Measurements from ENCODE around the gene OBP2B. TPM values are rescaled to one million over a fixed set of nuclear protein-coding genes. Genes with fewer than 3 reads are reported as not detected.
A peak's percentile ranks its signal among the peaks of the same experiment; 100 is the strongest.

Gene OBP2B
- total RNA-seq, 1 experiment from 2014 or later: not detected

DNA sequence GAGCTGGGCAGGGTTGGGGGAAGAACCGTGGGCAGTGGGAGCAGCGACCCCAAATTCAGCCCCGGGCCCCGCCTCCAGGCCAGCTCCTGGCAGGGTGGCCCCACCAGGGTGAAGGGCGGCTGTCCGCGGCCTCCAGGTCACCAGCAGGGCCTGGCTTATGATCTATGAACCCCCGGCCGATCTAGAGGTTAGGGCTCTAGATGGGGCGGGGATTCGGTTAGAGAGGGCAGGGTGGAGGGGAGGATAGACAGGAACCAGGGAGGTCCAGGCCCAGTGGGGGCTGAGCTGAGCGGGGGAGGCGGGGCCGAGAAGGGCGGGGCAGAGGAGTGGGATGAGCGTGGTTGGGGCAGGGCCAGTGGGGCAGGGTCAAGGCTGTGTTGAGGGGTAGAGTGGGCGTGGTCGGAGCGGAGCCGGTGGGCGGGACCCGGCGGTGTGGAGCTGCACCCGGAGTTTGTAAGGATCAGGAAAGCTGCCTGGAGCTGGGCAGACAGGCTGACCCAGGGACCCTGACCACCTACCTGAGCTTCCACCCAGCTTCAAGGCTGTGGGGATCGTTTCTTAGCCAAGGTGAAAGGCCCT, 29.3 kb upstream of the OBP2B start:
- no peaks in the 10 kb centered on the region for H3K27me3 ChIP-seq (ENCODE audit: control insufficient read depth, insufficient read depth, low read length)
- intact Hi-C loops (cut with micrococcal nuclease; ENCODE audit: unreplicated experiment): no loop called here
- ATAC-seq: peak; percentile 94
- no peak for DNase-seq (ENCODE audit: low read depth, low spot score)
- no peaks in the 10 kb centered on the region for H3K9me3 ChIP-seq (ENCODE audit: control insufficient read depth, insufficient read depth, low read depth, low read length)
- H3K4me3 ChIP-seq (ENCODE audit: low read depth in 2 of 2, low read length in 2 of 2): peak overlapping the region; percentile 43 to 67
- TF ChIP-seq REST (IDR thresholded peaks at IDR 0.05; ENCODE audit: insufficient read depth in 1 of 2, low read depth in 2 of 2, low read length in 1 of 2) (no peak), CTCF (IDR thresholded peaks at IDR 0.05) (no peak), SIN3A (IDR thresholded peaks at IDR 0.05; ENCODE audit: borderline replicate concordance, insufficient read depth, low read depth, low read length) (no peak), TCF7L2 (IDR thresholded peaks at IDR 0.05; ENCODE audit: low read depth, low read length) (no peak), POLR2AphosphoS5 (IDR thresholded peaks at IDR 0.05; ENCODE audit: low read depth, low read length) (no peak)
- no peaks in the 10 kb centered on the region for H3K4me1 ChIP-seq (ENCODE audit: control insufficient read depth, insufficient read depth, low read length)
- no peaks in the 10 kb centered on the region for H3K36me3 ChIP-seq (ENCODE audit: control insufficient read depth, insufficient read depth, low read length)
- in situ Hi-C loops (cut with HindIII; ENCODE audit: low pct_unique_long_range_greater_than_20kb, low sequenced_read_pairs): no loop called here
- POLR2A ChIA-PET: interaction anchor here (0.6 kb wide), 1 partner anchor 110 kb away, joined by 4 read pairs; no protein-coding TSS in a partner anchor
- H3K27ac ChIP-seq (ENCODE audit: low read length): peak overlapping the region; percentile 74
- no TSS peak for BruUV-seq (replicated peaks)
- CTCF ChIA-PET: interaction anchor here (0.5 to 1.7 kb wide), 4 partner anchors 20 to 52 kb away, joined by 3 to 7 read pairs (median 4); no protein-coding TSS in a partner anchor

DNA sequence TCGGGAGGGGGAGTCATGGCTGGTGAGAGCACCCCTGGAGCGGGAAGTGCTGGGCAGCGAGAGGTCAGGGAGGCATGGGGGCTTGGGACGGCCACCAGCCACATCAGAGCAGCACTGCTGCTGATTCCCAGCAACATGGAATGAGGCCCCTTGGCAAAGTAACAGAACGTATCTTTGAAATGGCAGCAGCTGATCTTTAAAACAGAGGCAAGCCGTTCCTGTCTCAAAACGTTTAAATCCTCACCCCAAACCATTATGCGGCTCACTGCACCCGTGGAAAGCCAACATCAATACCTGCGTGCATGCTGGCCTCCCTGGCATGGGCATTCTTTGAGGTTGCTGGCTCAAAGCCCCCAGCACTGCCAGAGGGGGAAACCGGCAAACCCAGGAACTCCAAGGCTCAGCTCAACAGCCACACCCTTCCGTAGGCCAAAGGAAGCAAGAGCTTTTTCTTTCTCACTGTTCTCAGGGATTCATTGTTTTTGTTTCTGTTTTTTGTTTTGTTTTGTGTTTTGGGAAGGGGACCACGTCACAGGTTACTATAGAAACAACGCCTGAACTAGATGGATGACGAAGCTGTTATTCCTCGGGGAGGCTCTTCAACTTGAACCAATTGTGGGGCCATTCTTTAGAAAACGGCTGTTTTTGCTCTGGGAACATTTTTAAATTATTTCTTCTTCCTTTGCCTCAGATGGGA, 28.1 kb upstream of the OBP2B start:
- no peak for ATAC-seq
- POLR2A ChIA-PET: no interaction called here
- no peak for DNase-seq (ENCODE audit: low read depth, low spot score)

More for the DNA sequence above, 28.1 kb upstream of the OBP2B start:
- TF ChIP-seq CTCF (IDR thresholded peaks at IDR 0.05) (no peak), REST (IDR thresholded peaks at IDR 0.05; ENCODE audit: insufficient read depth in 1 of 2, low read depth in 2 of 2, low read length in 1 of 2) (no peak), SIN3A (IDR thresholded peaks at IDR 0.05; ENCODE audit: borderline replicate concordance, insufficient read depth, low read depth, low read length) (no peak), TCF7L2 (IDR thresholded peaks at IDR 0.05; ENCODE audit: low read depth, low read length) (no peak), POLR2AphosphoS5 (IDR thresholded peaks at IDR 0.05; ENCODE audit: low read depth, low read length) (no peak)
- no peaks in the 10 kb centered on the region for H3K4me1 ChIP-seq (ENCODE audit: control insufficient read depth, insufficient read depth, low read length)
- H3K9me3 ChIP-seq (ENCODE audit: control insufficient read depth, insufficient read depth, low read depth, low read length): no peaks in the 10 kb centered on the region
- BruUV-seq (replicated peaks): no TSS peak
- intact Hi-C loops (cut with micrococcal nuclease; ENCODE audit: unreplicated experiment) (no loop called here), in situ Hi-C loops (cut with HindIII; ENCODE audit: low pct_unique_long_range_greater_than_20kb, low sequenced_read_pairs) (no loop called here)
- H3K4me3 ChIP-seq (ENCODE audit: low read depth in 2 of 2, low read length in 2 of 2): no peak overlapping the region
- H3K27ac ChIP-seq (ENCODE audit: low read length): no peak overlapping the region
- H3K36me3 ChIP-seq (ENCODE audit: control insufficient read depth, insufficient read depth, low read length): no peaks in the 10 kb centered on the region
- CTCF ChIA-PET: interaction anchor here (1.7 kb wide), 1 partner anchor 51 kb away, joined by 7 read pairs; no protein-coding TSS in a partner anchor
- H3K27me3 ChIP-seq (ENCODE audit: control insufficient read depth, insufficient read depth, low read length): no peaks in the 10 kb centered on the region

Measured in Panc1 (cell line).